Ovary (tissue), 9 donors: Measurements from ENCODE around the gene SCARB2. TPM values are rescaled to one million over a fixed set of nuclear protein-coding genes. Genes with fewer than 3 reads are reported as not detected.

ENCODE experiments used
- DNase-seq, 5 donors: peaks; one replicate each; pipeline ENCODE4 v3.0.0-alpha.2; 2019 to 2020
- H3K27ac ChIP-seq, 2 donors: fragments of 200-600 bp; one replicate each; pipeline versions ENCODE4 v1.5.1 to v1.8.0; 2019 to 2022
- H3K27me3 ChIP-seq: fragments of 200-600 bp; one replicate; pipeline ENCODE4 v1.8.0; 2022
- H3K36me3 ChIP-seq: fragments of 200-600 bp; sonication (generic); one replicate; pipeline ENCODE4 v1.5.1; 2019
- H3K4me1 ChIP-seq: one replicate; pipeline ENCODE4 v1.8.1; 2013; ENCODE audit warnings: mild to moderate bottlenecking, moderate library complexity; ENCODE audit not compliant: insufficient read depth
- H3K4me3 ChIP-seq: fragments of 200-600 bp; sonication (generic); one replicate; pipeline ENCODE4 v1.5.1; 2017
- H3K9me3 ChIP-seq, 2 donors: fragments of 200-600 bp in 1 of 2; sonication (generic) in 1 of 2; one replicate each; pipeline versions ENCODE4 v1.5.1 to v1.8.1; 2013 to 2019; ENCODE audit warnings: mild to moderate bottlenecking in 1 of 2, moderate library complexity in 1 of 2
- CTCF ChIP-seq, 3 donors: fragments of 450-650 bp in 2 of 3; fragments of 200-600 bp in 1 of 3; IDR thresholded peaks; one replicate each; pipeline versions ENCODE4 v1.5.1 to v1.8.0; 2016 to 2022; ENCODE audit warnings: antibody characterized with exemption in 3 of 3, mild to moderate bottlenecking in 1 of 3
- EP300 ChIP-seq: sonication (generic); formaldehyde crosslinking; IDR thresholded peaks from one replicate; pipeline ENCODE4 v1.6.1; 2017; ENCODE audit warnings: antibody characterized with exemption
- POLR2A ChIP-seq: fragments of 450-650 bp; IDR thresholded peaks from one replicate; pipeline ENCODE4 v1.6.1; 2017; ENCODE audit warnings: antibody characterized with exemption, mild to moderate bottlenecking, moderate library complexity
- whole genome bisulfite sequencing, 3 donors: extraction: QIAGEN DNeasy Blood & Tissue Kit in 1 of 3; methylation state at CpG; one replicate each; pipeline versions ENCODE4 v1.1.5 to v1.1.7; 2013 to 2017; 5-methylcytosine and 5-hydroxymethylcytosine counted together
- intact Hi-C, 4 donors: fragments of 100-400 bp; cut with DNase I; formaldehyde crosslinking; loops; one replicate each; pipeline versions ENCODE4 v1.11.0 to v1.15.1; 2022 to 2023
- polyA plus RNA-seq, 2 donors: library from polyadenylated mRNA; stranded (reverse); fragments of 200-250 nt in 1 of 2; fragments of 350-450 nt in 1 of 2; fragmentation: Illumina TruSeq in 1 of 2; extraction: RNeasy Lipid Tissue Mini Kit (QIAGEN cat#74804) in 1 of 2; gene quantifications; one replicate each; pipeline ENCODE4 v1.2.3, GENCODE V29; 2013 to 2014
- total RNA-seq, 7 donors: library from RNA; depleted of rRNA in 2 of 7; stranded (reverse); fragments of >200 nt in 2 of 7; fragmentation: NEBNext Ultra II Directional in 3 of 7; extraction: Animal tissue kit (Norgen Biotek cat#: 25700) in 3 of 7; gene quantifications; one replicate each; pipeline versions ENCODE4 v1.1.0 to v1.2.4, GENCODE V29; 2016 to 2023
- donor health status: DM: no; HTN: no; CAD: no; lungs with moderate emphysema.
- donor health status: DM: no; HTN: no; CAD: no.
- donor health status: Bipolar disorder and iron deficiency.
- donor health status: DM: yes; HTN: yes; CAD: no.
- donor health status: DM: no; HTN: no; CAD: no.
- donor health status: DM: yes; HTN: yes; CAD: no.

SCARB2 gene
- total and polyA plus RNA-seq, 9 donors = 83.1 to 239 (median 132) TPM

GRCh38 chr4:76238701-76239100, 25.1 kb upstream of the SCARB2 start:
- no peak for DNase-seq
- Histone ChIP-seq H3K4me1 (peaks cover 3% of the 10 kb centered on the region), H3K9me3 (peaks cover 0 to 3% of the 10 kb centered on the region in 2 donors), H3K4me3 (no peak overlapping the region), H3K27ac (no peak overlapping the region), H3K36me3 (no peaks in the 10 kb centered on the region), H3K27me3 (no peaks in the 10 kb centered on the region)
- intact Hi-C loops = no loop called here
- TF ChIP-seq CTCF (IDR thresholded peaks at IDR 0.05) = no peak
- no peak for TF ChIP-seq EP300
- no peak for TF ChIP-seq POLR2A

GRCh38 chr4:76238236-76238635, 24.6 kb upstream of the SCARB2 start:
- Histone ChIP-seq H3K36me3 (no peaks in the 10 kb centered on the region), H3K4me3 (no peak overlapping the region), H3K4me1 (peaks cover 3% of the 10 kb centered on the region), H3K9me3 (peaks cover 0 to 3% of the 10 kb centered on the region in 2 donors), H3K27me3 (no peaks in the 10 kb centered on the region), H3K27ac (no peak overlapping the region)
- intact Hi-C loops = no loop called here
- TF ChIP-seq POLR2A = no peak
- TF ChIP-seq EP300 = no peak
- no peak for TF ChIP-seq CTCF (IDR thresholded peaks at IDR 0.05)
- 85 to 91% (median 90%) methylated on average over 4 of the region's 4 CpGs for WGBS, 3 donors
- DNase-seq = no peak

- WGBS, 3 donors = 38 to 40% (median 39%) methylated on average over 1 of the region's 1 CpG
- no peak for TF ChIP-seq CTCF (IDR thresholded peaks at IDR 0.05)
- no peak for TF ChIP-seq EP300
- no peak for TF ChIP-seq POLR2A
- Histone ChIP-seq H3K4me3 (no peak overlapping the region), H3K4me1 (peaks cover 5% of the 10 kb centered on the region), H3K9me3 (no peaks in the 10 kb centered on the region), H3K36me3 (no peaks in the 10 kb centered on the region), H3K27ac (no peak overlapping the region), H3K27me3 (no peaks in the 10 kb centered on the region)
- intact Hi-C loops = no loop called here
- no peak for DNase-seq
Observed at GRCh38 chr4:76235915-76236314, 22.3 kb upstream of the SCARB2 start.

GRCh38 chr4:76235407-76235806, 21.8 kb upstream of the SCARB2 start:
- Histone ChIP-seq H3K27me3 (no peaks in the 10 kb centered on the region), H3K4me1 (peaks cover 5% of the 10 kb centered on the region), H3K27ac (no peak overlapping the region), H3K9me3 (no peaks in the 10 kb centered on the region), H3K4me3 (no peak overlapping the region), H3K36me3 (no peaks in the 10 kb centered on the region)
- intact Hi-C loops = no loop called here
- no peak for DNase-seq
- WGBS, 3 donors = 93 to 96% (median 95%) methylated on average over 2 of the region's 2 CpGs
- TF ChIP-seq CTCF (IDR thresholded peaks at IDR 0.05) (no peak), POLR2A (no peak), EP300 (no peak)

- H3K4me3 ChIP-seq = no peak overlapping the region
- H3K27me3 ChIP-seq = no peaks in the 10 kb centered on the region
- no peak overlapping the region for H3K27ac ChIP-seq
- TF ChIP-seq EP300 (no peak), CTCF (IDR thresholded peaks at IDR 0.05) (no peak), POLR2A (no peak)
- H3K4me1 ChIP-seq = peaks cover 5% of the 10 kb centered on the region
- no peaks in the 10 kb centered on the region for H3K9me3 ChIP-seq
- DNase-seq = no peak
- 90 to 98% (median 94%) methylated on average over 5 of the region's 5 CpGs for whole genome bisulfite sequencing, 3 donors
- intact Hi-C loops = no loop called here
- H3K36me3 ChIP-seq = no peaks in the 10 kb centered on the region
Observed at GRCh38 chr4:76234679-76235044, 21.0 kb upstream of the SCARB2 start.
